HG03469 (cell line): ENCODE data around the gene ARHGAP4.

ENCODE experiments used
- ATAC-seq: cut with Tn5 transposase; IDR thresholded peaks from one replicate; pipeline ENCODE4 v1.9.1; 2021; ENCODE audit warnings: mild to moderate bottlenecking, moderate library complexity, moderate number of reproducible peaks; ENCODE audit not compliant: unreplicated experiment

The ARHGAP4 gene

GRCh38 chrX:153947009-153947769, 21.1 kb upstream of the ARHGAP4 start:
- ATAC-seq: no peak

GRCh38 chrX:153945956-153946943, 20.2 kb upstream of the ARHGAP4 start:
- no peak for ATAC-seq

DNA sequence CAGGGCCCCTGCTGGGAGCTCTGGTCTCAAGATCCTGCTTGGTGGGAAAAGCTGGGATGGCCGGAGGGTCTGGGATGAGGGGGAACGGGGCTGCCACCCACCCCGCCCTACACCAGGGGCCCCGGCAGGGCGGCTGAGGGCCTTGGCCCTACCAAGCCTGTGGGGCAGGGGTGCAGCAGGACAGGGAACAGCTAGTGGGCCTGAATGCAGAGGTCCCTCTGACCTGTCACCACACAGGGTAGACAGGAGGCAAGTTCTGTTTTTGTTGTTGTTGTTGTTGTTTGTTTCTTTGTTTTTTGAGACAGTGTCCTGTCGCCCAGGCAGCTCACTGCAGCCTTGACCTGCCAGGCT, 18.7 kb upstream of the ARHGAP4 start:
- ATAC-seq: no peak

- no peak for ATAC-seq
Measured at GRCh38 chrX:153944140-153944799, 18.2 kb upstream of the ARHGAP4 start, which contains the start of gene RENBP. RENBP (minus strand) TSS chrX:153944643; CDS start chrX:153944610, 33 bp downstream.

DNA sequence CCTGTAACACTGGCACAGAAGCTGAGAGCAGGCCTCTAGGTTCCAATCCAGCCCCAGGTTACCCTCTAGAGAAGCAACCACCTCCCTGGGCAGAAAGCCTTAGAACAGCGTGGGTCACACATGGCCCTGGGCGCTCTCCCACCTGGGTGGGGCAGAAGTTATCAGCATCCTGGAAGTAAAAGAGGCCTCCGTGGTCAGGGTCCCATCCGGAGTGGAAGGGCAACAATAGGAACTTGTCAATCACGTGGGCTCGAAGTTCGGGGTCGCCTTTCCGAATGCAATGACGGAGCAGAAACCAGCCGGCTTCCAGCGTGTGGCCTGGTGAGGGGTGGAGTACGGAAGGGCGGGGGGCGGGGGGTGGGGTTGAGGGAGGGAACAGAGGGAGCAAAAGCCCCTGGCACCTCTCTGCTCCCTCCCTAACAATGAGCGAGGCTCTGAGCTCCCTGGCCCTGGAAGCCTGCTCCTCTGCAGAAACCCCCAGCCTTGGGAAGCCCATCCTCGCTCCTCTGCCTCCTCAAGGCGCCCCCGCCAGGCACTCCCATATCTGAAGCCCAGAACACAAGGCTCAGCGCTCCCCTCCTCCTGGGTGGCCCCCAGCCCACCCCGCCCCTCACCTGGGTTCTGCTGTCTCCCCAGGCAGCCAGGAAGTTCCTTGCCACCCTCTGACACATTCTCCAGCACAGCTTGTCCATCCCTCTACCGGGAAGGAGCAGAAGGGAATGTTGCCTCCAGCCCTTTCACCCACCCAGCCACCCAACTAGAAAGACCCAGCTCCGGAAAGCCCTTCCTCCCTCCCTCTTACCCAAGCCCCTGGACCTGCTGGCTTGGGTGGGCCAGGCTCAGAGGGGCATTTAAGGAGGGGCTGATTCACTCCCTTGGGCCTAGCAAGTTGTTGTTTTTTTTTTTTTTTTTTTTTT, 15.5 kb upstream of the ARHGAP4 start:
- no peak for ATAC-seq

DNA sequence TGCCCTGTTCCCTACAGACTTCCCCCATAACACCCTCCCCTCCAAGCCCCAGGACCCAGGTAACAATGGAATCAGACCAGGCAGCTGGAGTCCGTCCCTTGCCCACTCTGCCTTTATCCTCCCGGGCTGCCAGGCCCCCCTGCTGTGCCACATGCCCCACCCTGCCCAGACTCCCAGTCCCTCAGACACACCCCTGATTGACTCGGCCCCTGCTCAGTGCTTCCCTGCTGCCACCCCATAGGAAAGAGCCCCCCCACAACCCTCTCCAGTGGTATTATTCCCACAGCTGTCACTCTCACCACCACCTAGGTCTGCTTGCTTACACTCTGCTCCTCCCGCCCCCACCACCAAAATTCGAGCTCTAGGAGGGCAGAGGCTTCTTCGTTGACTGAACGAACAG, 13.5 kb upstream of the ARHGAP4 start:
- no peak for ATAC-seq

DNA sequence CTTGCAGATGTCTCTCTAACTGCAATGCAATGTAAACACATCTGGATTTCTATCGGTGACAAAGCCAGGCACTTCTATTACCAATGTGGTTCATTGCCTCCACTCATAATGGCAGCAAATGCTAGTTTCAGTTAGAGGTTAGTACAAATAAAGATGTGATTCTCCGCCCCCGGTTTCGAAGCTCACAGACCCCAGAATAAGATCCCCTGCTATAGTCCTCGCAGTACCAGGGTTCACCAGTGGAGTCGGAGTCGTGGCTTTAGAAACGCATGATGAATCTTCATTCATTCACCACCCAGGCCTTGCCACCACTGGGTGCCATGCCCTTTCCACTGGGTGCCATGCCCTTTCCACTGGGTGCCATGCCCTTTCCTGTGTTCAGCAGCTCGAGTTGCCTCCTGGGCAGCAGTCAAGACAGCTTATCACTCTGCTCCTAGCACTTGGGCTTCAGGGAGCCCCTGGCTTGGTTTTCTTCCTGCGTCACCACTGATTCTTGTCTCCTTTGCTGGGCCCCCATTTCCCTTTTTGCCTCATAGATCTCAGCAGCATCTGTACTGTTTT, 12.2 kb upstream of the ARHGAP4 start:
- no peak for ATAC-seq

DNA sequence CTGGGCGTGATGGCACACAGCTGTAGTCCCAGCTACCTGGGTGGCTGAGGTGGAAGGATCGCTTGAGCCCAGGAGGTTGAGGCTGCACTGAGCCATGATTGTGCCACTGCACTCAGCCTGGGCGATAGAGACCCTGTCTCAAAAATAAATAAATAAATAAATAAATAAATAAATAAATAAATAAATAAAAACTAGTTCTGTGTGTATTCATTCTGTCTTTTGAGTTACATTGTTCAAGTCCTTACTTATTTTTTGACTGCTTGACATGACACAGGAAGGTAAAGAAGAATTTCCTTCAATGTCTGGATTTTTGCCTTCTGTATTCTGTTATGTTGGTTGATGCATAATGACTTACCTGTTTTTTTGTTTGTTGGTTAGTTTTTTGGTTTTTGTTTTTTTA, 11.0 kb upstream of the ARHGAP4 start:
- no peak for ATAC-seq

DNA sequence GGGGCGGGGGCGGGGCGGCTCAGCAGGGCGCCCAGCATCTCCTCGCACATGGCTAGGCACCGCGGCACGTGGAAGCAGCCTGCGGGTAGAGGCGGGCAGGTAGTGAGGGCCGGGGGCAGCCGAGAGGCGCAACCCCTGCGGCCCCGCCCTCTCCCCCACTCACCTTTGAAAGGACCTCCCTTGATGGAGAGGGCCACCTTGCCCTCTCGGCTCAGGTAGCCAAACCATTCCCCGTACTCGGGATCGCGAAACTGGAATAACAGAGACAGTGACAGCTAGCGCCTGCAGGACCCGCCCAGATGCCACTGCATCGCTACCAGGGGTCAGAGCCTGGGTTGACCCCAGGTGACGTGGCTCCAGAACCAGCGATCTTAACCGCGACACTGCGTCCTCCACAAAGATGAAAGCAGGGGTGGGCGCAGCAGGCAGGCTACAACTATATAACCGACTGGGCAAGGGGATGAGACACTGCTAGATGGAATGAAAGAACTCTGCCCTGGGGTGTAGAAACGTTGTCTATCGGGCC, 9.3 kb upstream of the ARHGAP4 start:
- no peak for ATAC-seq

DNA sequence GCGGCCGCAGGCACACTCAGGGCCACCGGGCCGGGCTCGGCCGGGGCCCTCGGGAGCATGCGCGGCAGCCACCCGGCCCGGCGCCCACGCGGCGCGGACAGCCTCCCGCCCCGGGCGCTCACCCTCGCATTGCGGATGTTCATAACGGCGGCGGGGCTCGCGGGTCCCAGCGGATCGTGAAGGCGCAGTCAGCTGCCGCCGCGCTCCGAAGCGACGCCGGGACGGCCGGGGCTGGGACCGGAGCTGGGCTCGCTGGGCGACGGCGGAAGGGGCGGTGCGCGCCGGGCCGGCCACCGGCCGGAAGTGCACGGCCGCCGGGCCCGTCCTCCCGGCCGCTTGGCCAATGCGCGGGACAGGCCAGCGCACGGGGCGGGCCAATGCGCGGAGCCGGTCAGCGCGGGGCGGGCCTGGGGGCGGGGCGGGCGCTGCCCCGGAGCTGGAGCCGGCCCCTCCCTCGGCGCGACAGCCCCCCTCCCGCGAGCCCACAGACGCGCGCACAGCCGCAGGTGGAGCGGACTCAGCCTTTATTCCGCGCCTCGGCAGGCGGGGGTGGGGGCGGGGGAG, 8.8 kb upstream of the ARHGAP4 start, which contains the start of gene NAA10:
NAA10 (minus strand) TSS at position 276 of the 564 bp plus-strand sequence; CDS start at position 143, 133 bp downstream.
- no peak for ATAC-seq

- ATAC-seq: no peak
Measured at GRCh38 chrX:153934148-153934761, 8.2 kb upstream of the ARHGAP4 start.

- no peak for ATAC-seq
Measured at GRCh38 chrX:153933748-153934147, 7.7 kb upstream of the ARHGAP4 start.

DNA sequence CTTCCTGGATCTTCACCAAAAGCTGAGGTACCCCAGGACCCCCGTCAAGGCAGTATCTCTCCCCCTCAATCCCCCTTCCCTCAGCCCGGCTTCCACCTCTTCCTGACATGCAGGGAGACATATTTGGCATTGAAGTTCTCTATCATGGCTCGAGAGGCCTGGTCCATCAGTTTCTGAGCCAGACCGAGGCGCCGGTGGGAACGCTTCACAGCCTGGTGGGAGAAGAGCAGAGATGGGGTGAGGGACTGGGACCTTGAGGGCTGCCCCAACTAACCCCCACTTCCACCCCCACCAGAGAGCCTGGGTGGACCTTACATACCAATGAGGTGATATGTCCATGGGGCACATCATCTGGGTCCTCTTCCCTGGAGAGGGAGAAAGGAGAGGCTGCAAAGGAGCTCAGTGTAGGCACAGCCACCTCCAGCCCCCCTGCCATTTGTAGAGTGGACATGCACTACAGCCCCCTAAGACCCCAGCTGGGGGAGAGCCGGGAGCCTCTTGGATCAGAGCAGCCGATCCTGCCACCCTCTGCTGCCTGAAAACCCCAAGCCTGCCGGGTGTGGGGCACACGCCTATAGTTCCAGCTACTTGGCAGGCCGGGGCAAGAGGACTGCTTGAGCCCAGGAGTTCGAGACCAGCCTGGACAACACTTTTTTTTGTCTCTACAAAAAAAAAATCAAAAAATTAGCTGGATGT, 6.3 kb upstream of the ARHGAP4 start:
- no peak for ATAC-seq

DNA sequence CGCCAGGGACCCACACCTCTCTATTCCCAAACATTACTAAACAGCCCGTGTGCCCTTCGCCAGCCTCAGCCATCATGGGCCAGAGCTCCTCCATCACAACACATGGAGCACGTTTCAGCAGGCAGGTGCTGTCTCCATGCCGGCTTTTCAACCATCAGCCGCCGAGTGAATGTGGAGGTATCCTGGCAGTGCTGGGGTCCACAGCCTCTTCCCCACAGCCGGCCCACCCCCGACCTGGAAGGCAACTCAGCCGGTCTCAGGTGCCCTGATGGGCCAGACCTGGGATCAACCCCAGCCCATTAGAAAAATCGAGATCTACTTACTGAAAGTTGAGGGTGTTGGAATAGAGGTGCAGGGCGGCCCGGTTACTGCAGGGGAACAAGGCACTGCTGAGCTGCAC, 5.7 kb upstream of the ARHGAP4 start:
- no peak for ATAC-seq

- ATAC-seq: no peak
Measured at GRCh38 chrX:153931151-153931550, 5.1 kb upstream of the ARHGAP4 start.

- ATAC-seq: no peak
Measured at GRCh38 chrX:153930011-153930910, 4.2 kb upstream of the ARHGAP4 start.

DNA sequence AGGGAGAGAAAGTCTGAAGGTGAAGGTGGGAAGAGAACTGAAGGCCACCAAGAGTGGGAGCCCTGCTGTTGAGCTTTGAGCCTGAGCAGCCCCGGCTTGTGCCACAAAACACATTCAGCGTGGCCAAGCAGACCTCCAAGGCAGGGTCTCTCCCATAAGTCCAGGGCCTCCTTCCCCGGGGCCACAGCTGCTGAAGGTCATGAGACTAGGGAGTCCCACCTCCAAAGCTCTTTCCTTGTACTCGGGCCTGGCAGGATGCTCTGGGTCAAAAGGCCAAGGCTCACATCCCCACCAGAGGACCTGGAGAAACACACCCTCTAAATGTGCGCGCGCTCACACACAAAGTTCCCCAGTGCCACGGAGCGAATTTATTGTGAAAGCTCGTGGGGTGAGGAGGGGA, 3.5 kb upstream of the ARHGAP4 start:
- ATAC-seq: no peak
